ENCODE results near the gene CEP152. TPM values are rescaled to one million over a fixed set of nuclear protein-coding genes. Genes with fewer than 3 reads are reported as not detected.

CEP152 gene
- total RNA-seq, 1 experiment from 2014 or later = 28.9 TPM

DNA sequence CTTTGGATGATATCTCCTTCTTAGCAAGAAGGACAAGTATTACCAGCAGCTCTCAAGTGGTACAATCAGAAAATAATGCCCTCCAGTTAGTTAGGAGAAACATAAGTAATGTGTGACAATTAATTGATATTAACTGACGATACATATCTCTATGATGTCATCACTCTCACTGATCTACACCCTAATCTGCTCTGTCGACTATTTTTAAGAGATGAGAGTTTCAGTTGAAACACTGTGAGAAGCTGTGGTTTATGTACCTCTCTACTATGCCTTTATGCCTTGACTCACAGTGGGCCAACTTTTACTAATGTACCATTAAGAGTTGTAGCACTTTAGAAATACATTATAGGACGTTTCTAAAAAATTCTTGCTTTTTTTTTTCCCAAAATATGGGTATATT lies 8.6 kb downstream of the CEP152 start:
- H3K4me1 ChIP-seq (ENCODE audit: low read length) = peaks cover 21% of the 10 kb centered on the region
- DNase-seq = no peak
- H4K20me1 ChIP-seq (ENCODE audit: insufficient read depth, low read depth, low read length) = no peaks in the 10 kb centered on the region
- peaks cover 32% of the 10 kb centered on the region for H3K36me3 ChIP-seq (ENCODE audit: insufficient read depth, low read length)
- no peak overlapping the region for H3K27ac ChIP-seq (ENCODE audit: low read length)
- H3K4me2 ChIP-seq (ENCODE audit: low read depth, low read length, poor library complexity, severe bottlenecking) = no peak overlapping the region
- H3K9ac ChIP-seq (ENCODE audit: low read length) = no peak overlapping the region
- H3K9me2 ChIP-seq (replicated peaks; ENCODE audit: insufficient read depth, low read length) = no peaks in the 10 kb centered on the region
- no peaks in the 10 kb centered on the region for H3K27me3 ChIP-seq (ENCODE audit: low read length)
- H3K79me2 ChIP-seq (ENCODE audit: low read length) = peaks cover 99% of the 10 kb centered on the region
- no peak overlapping the region for H2AFZ ChIP-seq (ENCODE audit: low read length)
- H3K9me3 ChIP-seq (ENCODE audit: low read length) = no peaks in the 10 kb centered on the region
- H3K4me3 ChIP-seq (ENCODE audit: low read length) = no peak overlapping the region

- H3K4me1 ChIP-seq (ENCODE audit: low read length) = peaks cover 8% of the 10 kb centered on the region
- H3K79me2 ChIP-seq (ENCODE audit: low read length) = peaks cover 92% of the 10 kb centered on the region
- no peak overlapping the region for H3K27ac ChIP-seq (ENCODE audit: low read length)
- H3K9me3 ChIP-seq (ENCODE audit: low read length) = no peaks in the 10 kb centered on the region
- no peaks in the 10 kb centered on the region for H3K27me3 ChIP-seq (ENCODE audit: low read length)
- H3K9me2 ChIP-seq (replicated peaks; ENCODE audit: insufficient read depth, low read length) = no peaks in the 10 kb centered on the region
- no peaks in the 10 kb centered on the region for H4K20me1 ChIP-seq (ENCODE audit: insufficient read depth, low read depth, low read length)
- peaks cover 42% of the 10 kb centered on the region for H3K36me3 ChIP-seq (ENCODE audit: insufficient read depth, low read length)
- no peak overlapping the region for H3K9ac ChIP-seq (ENCODE audit: low read length)
- no peak overlapping the region for H3K4me3 ChIP-seq (ENCODE audit: low read length)
- no peak overlapping the region for H3K4me2 ChIP-seq (ENCODE audit: low read depth, low read length, poor library complexity, severe bottlenecking)
- DNase-seq = no peak
- H2AFZ ChIP-seq (ENCODE audit: low read length) = no peak overlapping the region
Measured at GRCh38 chr15:48800811-48801455, 9.9 kb downstream of the CEP152 start.

DNA sequence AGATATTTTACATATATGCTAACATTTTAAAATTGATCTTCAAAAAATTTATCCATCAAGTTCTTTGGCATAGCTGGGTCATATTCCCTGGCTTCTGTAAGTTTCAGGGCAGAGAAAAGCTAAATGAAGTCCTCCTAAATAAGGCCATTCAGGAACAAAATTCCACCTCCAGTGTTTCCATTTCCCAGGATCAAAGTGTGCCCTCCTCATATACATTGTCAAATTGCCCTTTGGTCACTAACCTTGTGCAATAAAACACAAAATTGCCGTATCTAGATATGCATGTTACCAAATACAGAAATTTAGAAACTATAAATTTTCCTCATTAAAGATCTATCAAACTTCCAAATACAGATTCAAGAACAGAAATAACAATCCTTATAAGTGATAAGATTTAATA lies 10.6 kb downstream of the CEP152 start:
- H3K79me2 ChIP-seq (ENCODE audit: low read length) = peaks cover 86% of the 10 kb centered on the region

GRCh38 chr15:48798319-48798718 lies 12.6 kb downstream of the CEP152 start:
- Histone ChIP-seq H4K20me1 (ENCODE audit: insufficient read depth, low read depth, low read length) (no peaks in the 10 kb centered on the region), H3K36me3 (ENCODE audit: insufficient read depth, low read length) (peaks cover 43% of the 10 kb centered on the region), H3K4me3 (ENCODE audit: low read length) (no peak overlapping the region), H3K9me2 (replicated peaks; ENCODE audit: insufficient read depth, low read length) (no peaks in the 10 kb centered on the region), H3K4me1 (ENCODE audit: low read length) (peaks cover 6% of the 10 kb centered on the region), H2AFZ (ENCODE audit: low read length) (no peak overlapping the region), H3K27ac (ENCODE audit: low read length) (no peak overlapping the region), H3K4me2 (ENCODE audit: low read depth, low read length, poor library complexity, severe bottlenecking) (no peak overlapping the region), H3K79me2 (ENCODE audit: low read length) (peaks cover 73% of the 10 kb centered on the region), H3K27me3 (ENCODE audit: low read length) (no peaks in the 10 kb centered on the region), H3K9me3 (ENCODE audit: low read length) (no peaks in the 10 kb centered on the region), H3K9ac (ENCODE audit: low read length) (no peak overlapping the region)
- DNase-seq = no peak

More for the DNA sequence above, 10.6 kb downstream of the CEP152 start:
- Histone ChIP-seq H2AFZ (ENCODE audit: low read length) (no peak overlapping the region), H3K27me3 (ENCODE audit: low read length) (no peaks in the 10 kb centered on the region), H3K4me3 (ENCODE audit: low read length) (no peak overlapping the region), H3K9ac (ENCODE audit: low read length) (no peak overlapping the region), H3K36me3 (ENCODE audit: insufficient read depth, low read length) (peaks cover 42% of the 10 kb centered on the region), H3K9me3 (ENCODE audit: low read length) (no peaks in the 10 kb centered on the region), H3K4me1 (ENCODE audit: low read length) (peaks cover 6% of the 10 kb centered on the region), H4K20me1 (ENCODE audit: insufficient read depth, low read depth, low read length) (no peaks in the 10 kb centered on the region), H3K4me2 (ENCODE audit: low read depth, low read length, poor library complexity, severe bottlenecking) (no peak overlapping the region), H3K27ac (ENCODE audit: low read length) (no peak overlapping the region), H3K9me2 (replicated peaks; ENCODE audit: insufficient read depth, low read length) (no peaks in the 10 kb centered on the region)
- DNase-seq = no peak

- no peak overlapping the region for H3K4me2 ChIP-seq (ENCODE audit: low read depth, low read length, poor library complexity, severe bottlenecking)
- H3K36me3 ChIP-seq (ENCODE audit: insufficient read depth, low read length) = peaks cover 49% of the 10 kb centered on the region
- no peaks in the 10 kb centered on the region for H3K9me3 ChIP-seq (ENCODE audit: low read length)
- peaks cover 6% of the 10 kb centered on the region for H3K4me1 ChIP-seq (ENCODE audit: low read length)
- no peaks in the 10 kb centered on the region for H3K27me3 ChIP-seq (ENCODE audit: low read length)
- H3K4me3 ChIP-seq (ENCODE audit: low read length) = no peak overlapping the region
- H3K27ac ChIP-seq (ENCODE audit: low read length) = no peak overlapping the region
- H4K20me1 ChIP-seq (ENCODE audit: insufficient read depth, low read depth, low read length) = no peaks in the 10 kb centered on the region
- no peak overlapping the region for H3K9ac ChIP-seq (ENCODE audit: low read length)
- no peak for DNase-seq
- no peak overlapping the region for H2AFZ ChIP-seq (ENCODE audit: low read length)
- H3K79me2 ChIP-seq (ENCODE audit: low read length) = peaks cover 63% of the 10 kb centered on the region
- H3K9me2 ChIP-seq (replicated peaks; ENCODE audit: insufficient read depth, low read length) = no peaks in the 10 kb centered on the region
Measured at GRCh38 chr15:48796930-48797329, 13.9 kb downstream of the CEP152 start.

- Histone ChIP-seq H3K36me3 (ENCODE audit: insufficient read depth, low read length) (peaks cover 50% of the 10 kb centered on the region), H3K9ac (ENCODE audit: low read length) (no peak overlapping the region), H3K9me3 (ENCODE audit: low read length) (no peaks in the 10 kb centered on the region), H4K20me1 (ENCODE audit: insufficient read depth, low read depth, low read length) (no peaks in the 10 kb centered on the region), H3K27ac (ENCODE audit: low read length) (no peak overlapping the region), H2AFZ (ENCODE audit: low read length) (no peak overlapping the region), H3K79me2 (ENCODE audit: low read length) (peaks cover 59% of the 10 kb centered on the region), H3K27me3 (ENCODE audit: low read length) (no peaks in the 10 kb centered on the region), H3K9me2 (replicated peaks; ENCODE audit: insufficient read depth, low read length) (no peaks in the 10 kb centered on the region), H3K4me3 (ENCODE audit: low read length) (no peak overlapping the region), H3K4me2 (ENCODE audit: low read depth, low read length, poor library complexity, severe bottlenecking) (no peak overlapping the region), H3K4me1 (ENCODE audit: low read length) (peaks cover 6% of the 10 kb centered on the region)
- no peak for DNase-seq
Measured at GRCh38 chr15:48796521-48796920, 14.3 kb downstream of the CEP152 start.

GRCh38 chr15:48795901-48796300 lies 15.0 kb downstream of the CEP152 start:
- no peak for DNase-seq
- H3K9me2 ChIP-seq (replicated peaks; ENCODE audit: insufficient read depth, low read length) = no peaks in the 10 kb centered on the region
- H3K27ac ChIP-seq (ENCODE audit: low read length) = no peak overlapping the region
- H3K4me3 ChIP-seq (ENCODE audit: low read length) = no peak overlapping the region
- H3K9me3 ChIP-seq (ENCODE audit: low read length) = no peaks in the 10 kb centered on the region
- peaks cover 52% of the 10 kb centered on the region for H3K79me2 ChIP-seq (ENCODE audit: low read length)
- no peaks in the 10 kb centered on the region for H4K20me1 ChIP-seq (ENCODE audit: insufficient read depth, low read depth, low read length)
- H3K4me1 ChIP-seq (ENCODE audit: low read length) = peaks cover 6% of the 10 kb centered on the region
- H3K27me3 ChIP-seq (ENCODE audit: low read length) = no peaks in the 10 kb centered on the region
- no peak overlapping the region for H3K4me2 ChIP-seq (ENCODE audit: low read depth, low read length, poor library complexity, severe bottlenecking)
- no peak overlapping the region for H3K9ac ChIP-seq (ENCODE audit: low read length)
- H3K36me3 ChIP-seq (ENCODE audit: insufficient read depth, low read length) = peaks cover 50% of the 10 kb centered on the region
- no peak overlapping the region for H2AFZ ChIP-seq (ENCODE audit: low read length)

- H3K27me3 ChIP-seq (ENCODE audit: low read length) = no peaks in the 10 kb centered on the region
- no peak for DNase-seq
- no peak overlapping the region for H3K9ac ChIP-seq (ENCODE audit: low read length)
- no peak overlapping the region for H3K27ac ChIP-seq (ENCODE audit: low read length)
- peaks cover 6% of the 10 kb centered on the region for H3K4me1 ChIP-seq (ENCODE audit: low read length)
- H3K4me3 ChIP-seq (ENCODE audit: low read length) = no peak overlapping the region
- H4K20me1 ChIP-seq (ENCODE audit: insufficient read depth, low read depth, low read length) = no peaks in the 10 kb centered on the region
- no peak overlapping the region for H3K4me2 ChIP-seq (ENCODE audit: low read depth, low read length, poor library complexity, severe bottlenecking)
- peaks cover 59% of the 10 kb centered on the region for H3K36me3 ChIP-seq (ENCODE audit: insufficient read depth, low read length)
- H3K9me3 ChIP-seq (ENCODE audit: low read length) = no peaks in the 10 kb centered on the region
- no peak overlapping the region for H2AFZ ChIP-seq (ENCODE audit: low read length)
- no peaks in the 10 kb centered on the region for H3K9me2 ChIP-seq (replicated peaks; ENCODE audit: insufficient read depth, low read length)
- peaks cover 41% of the 10 kb centered on the region for H3K79me2 ChIP-seq (ENCODE audit: low read length)
Measured at GRCh38 chr15:48794697-48795134, 16.2 kb downstream of the CEP152 start.
